CD4-positive, alpha-beta memory T cell (primary cell): Measurements from ENCODE around the gene PROKR2. TPM values are rescaled to one million over a fixed set of nuclear protein-coding genes. Genes with fewer than 3 reads are reported as not detected.

Experiments
- CTCF ChIA-PET: fragments of 350-600 bp; sonication (Branson Sonifier 250); formaldehyde crosslinking; loops from one replicate; lab custom pipeline; 2021; ENCODE audit warnings: inconsistent platforms; ENCODE audit not compliant: partially characterized antibody; lab: Charles Lee
- POLR2A ChIA-PET: fragments of 350-600 bp; sonication (Branson Sonifier 250); formaldehyde crosslinking; loops from one replicate; lab custom pipeline; 2021; ENCODE audit not compliant: partially characterized antibody; lab: Charles Lee
- DNase-seq, 5 donors: peaks; one replicate each; pipeline versions ENCODE4 v3.0.0 to v3.0.0-alpha.2; 2020 to 2022; ENCODE audit warnings: mixed read lengths in 1 of 5
- H3K27ac ChIP-seq: one replicate; pipeline ENCODE4 v1.7.0; 2013; ENCODE audit warnings: low read depth, low read length
- H3K27me3 ChIP-seq: 2 replicates; pipeline ENCODE4 v1.7.0; 2013; ENCODE audit warnings: mild to moderate bottlenecking, low read length, moderate library complexity; ENCODE audit not compliant: insufficient read depth
- H3K36me3 ChIP-seq: 2 replicates; pipeline ENCODE4 v1.7.0; 2013; ENCODE audit warnings: mild to moderate bottlenecking, low read length, moderate library complexity; ENCODE audit not compliant: insufficient read depth
- H3K4me1 ChIP-seq: 2 replicates; pipeline ENCODE4 v1.7.0; 2013; ENCODE audit warnings: mild to moderate bottlenecking, low read length, moderate library complexity; ENCODE audit not compliant: insufficient read depth
- H3K4me3 ChIP-seq, 2 donors: one replicate each; pipeline ENCODE4 v1.7.0; 2013; ENCODE audit warnings: low read length in 2 of 2, mild to moderate bottlenecking in 1 of 2
- H3K9me3 ChIP-seq, 2 donors: one replicate each; pipeline ENCODE4 v1.7.0; 2013; ENCODE audit warnings: low read length in 2 of 2, control low read depth in 1 of 2; ENCODE audit not compliant: control insufficient read depth in 1 of 2
- H3K27ac Mint-ChIP-seq, 7 donors: one replicate each; pipeline ENCODE4 v1.8.0; 2020 to 2021; ENCODE audit warnings: mixed read lengths in 7 of 7, mild to moderate bottlenecking in 6 of 7, inconsistent platforms in 3 of 7, moderate library complexity in 3 of 7
- H3K27me3 Mint-ChIP-seq, 2 donors: one replicate each; pipeline ENCODE4 v1.8.0; 2020 to 2021; ENCODE audit warnings: mixed read lengths in 2 of 2
- H3K36me3 Mint-ChIP-seq, 2 donors: one replicate each; pipeline ENCODE4 v1.8.0; 2020 to 2021; ENCODE audit warnings: mixed read lengths in 2 of 2, inconsistent platforms in 1 of 2, mild to moderate bottlenecking in 1 of 2
- H3K4me1 Mint-ChIP-seq, 4 donors: one replicate each; pipeline ENCODE4 v1.8.0; 2020 to 2021; ENCODE audit warnings: mixed read lengths in 4 of 4, mild to moderate bottlenecking in 1 of 4
- H3K4me3 Mint-ChIP-seq, 8 donors: one replicate each; pipeline ENCODE4 v1.8.0; 2020 to 2021; ENCODE audit warnings: mixed read lengths in 8 of 8, mild to moderate bottlenecking in 7 of 8, moderate library complexity in 6 of 8, inconsistent platforms in 3 of 8
- H3K9me3 Mint-ChIP-seq, 8 donors: one replicate each; pipeline ENCODE4 v1.8.0; 2020 to 2021; ENCODE audit warnings: mixed read lengths in 8 of 8, mild to moderate bottlenecking in 5 of 8, inconsistent platforms in 3 of 8, moderate library complexity in 1 of 8
- intact Hi-C: fragments of 100-400 bp; cut with micrococcal nuclease; formaldehyde crosslinking; loops from one replicate; pipeline ENCODE4 v1.15.1; 2023
- polyA plus RNA-seq, 2 donors: library from polyadenylated mRNA; unstranded; fragments of 300-500 nt; fragmentation: Illumina TruSeq; gene quantifications; one replicate each; pipeline ENCODE4 v1.2.3, GENCODE V29; 2021
- total RNA-seq, 2 experiments: library from RNA; stranded (reverse); gene quantifications; one replicate each; pipeline ENCODE4 v1.2.3, GENCODE V29; 2021

Gene PROKR2
- total and polyA plus RNA-seq, 4 experiments from 2014 or later: not detected

DNA sequence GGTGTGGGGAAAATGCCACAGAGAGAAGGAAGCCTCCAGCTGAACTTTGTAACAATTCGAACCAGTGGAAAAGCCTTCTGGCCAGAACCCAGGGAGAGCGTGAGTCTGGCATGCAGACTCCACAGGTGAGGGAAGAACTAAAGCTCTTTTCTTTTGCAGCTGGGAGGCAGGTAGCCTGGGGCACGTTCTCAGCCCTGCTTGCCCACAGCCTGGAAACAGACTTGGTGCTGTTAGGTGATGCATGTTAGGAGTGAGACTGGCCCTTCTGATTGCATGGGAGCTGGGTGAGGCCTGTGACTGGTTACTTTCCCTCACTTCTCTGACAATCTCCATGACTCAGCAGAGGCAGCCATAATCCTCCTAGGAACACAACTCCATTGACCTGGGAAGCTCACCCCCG is 34.2 kb downstream of the PROKR2 start:
- ChIA-PET CTCF (no interaction called here), POLR2A (no interaction called here)
- Mint-ChIP-seq H3K27ac (no peak overlapping the region), H3K36me3 (no peaks in the 10 kb centered on the region), H3K9me3 (peaks cover 0 to 12% (median 6%) of the 10 kb centered on the region in 8 donors), H3K4me1 (no peaks in the 10 kb centered on the region), H3K27me3 (peaks cover 27 to 31% of the 10 kb centered on the region in 2 donors), H3K4me3 (no peak overlapping the region)
- Histone ChIP-seq H3K27me3 (no peaks in the 10 kb centered on the region), H3K27ac (no peak overlapping the region), H3K4me1 (no peaks in the 10 kb centered on the region), H3K4me3 (no peak overlapping the region), H3K9me3 (no peaks in the 10 kb centered on the region), H3K36me3 (no peaks in the 10 kb centered on the region)
- DNase-seq: no peak
- intact Hi-C loops: no loop called here

DNA sequence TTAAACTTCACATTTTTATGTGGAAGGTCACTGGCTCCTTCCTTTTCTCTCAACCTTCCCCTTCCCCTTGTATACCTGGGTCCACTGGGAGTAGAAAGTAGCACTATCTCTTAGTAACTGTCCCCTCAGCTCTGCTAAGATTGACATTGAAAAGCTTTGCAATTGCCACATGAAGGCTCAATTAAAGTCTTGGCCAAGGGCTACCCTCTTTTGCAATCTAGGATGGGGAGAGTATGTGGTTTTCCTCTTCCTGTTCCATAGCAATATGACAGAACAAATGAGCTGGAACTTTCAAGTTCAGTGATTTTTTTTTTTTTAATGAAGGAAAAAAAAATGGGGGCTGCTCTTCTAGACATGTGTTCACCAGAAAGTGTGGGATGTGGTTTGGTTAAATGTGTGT is 37.1 kb downstream of the PROKR2 start:
- no peak overlapping the region for H3K4me3 ChIP-seq
- ChIA-PET POLR2A (no interaction called here), CTCF (no interaction called here)
- DNase-seq: no peak
- intact Hi-C loops: no loop called here
- Mint-ChIP-seq H3K27me3 (peaks cover 19 to 32% of the 10 kb centered on the region in 2 donors), H3K27ac (no peak overlapping the region), H3K36me3 (no peaks in the 10 kb centered on the region), H3K4me1 (no peaks in the 10 kb centered on the region), H3K9me3 (peaks cover 0 to 7% (median 5%) of the 10 kb centered on the region in 8 donors), H3K4me3 (no peak overlapping the region)
- H3K27ac ChIP-seq: no peak overlapping the region
- no peaks in the 10 kb centered on the region for H3K27me3 ChIP-seq
- no peaks in the 10 kb centered on the region for H3K4me1 ChIP-seq
- no peaks in the 10 kb centered on the region for H3K9me3 ChIP-seq
- no peaks in the 10 kb centered on the region for H3K36me3 ChIP-seq

DNA sequence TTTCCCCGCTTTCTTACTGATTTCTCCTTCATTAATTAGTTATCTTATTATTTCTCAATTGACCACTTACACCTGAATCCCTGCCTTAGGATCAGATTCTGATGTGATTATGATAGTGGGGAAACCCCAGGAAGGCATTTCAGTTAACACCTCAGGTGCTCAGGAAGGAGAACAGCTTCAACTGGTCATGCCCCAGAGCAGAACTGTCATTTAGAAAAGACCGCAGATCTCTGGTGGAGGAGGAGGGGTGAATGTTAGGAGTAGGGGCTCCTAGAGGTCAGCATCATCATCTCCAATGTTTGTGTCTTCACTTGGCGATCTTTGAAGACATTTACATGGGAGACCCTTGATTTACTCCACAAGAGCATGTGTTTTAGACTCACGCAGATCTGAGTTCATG is 44.5 kb downstream of the PROKR2 start:
- no peak for DNase-seq
- Mint-ChIP-seq H3K36me3 (no peaks in the 10 kb centered on the region), H3K27ac (no peak overlapping the region), H3K4me3 (no peak overlapping the region), H3K9me3 (peaks cover 0 to 3% (median 0%) of the 10 kb centered on the region in 8 donors), H3K27me3 (peaks cover 5 to 28% of the 10 kb centered on the region in 2 donors), H3K4me1 (peaks cover 0 to 1% (median 0%) of the 10 kb centered on the region in 4 donors)
- Histone ChIP-seq H3K27me3 (no peaks in the 10 kb centered on the region), H3K9me3 (no peaks in the 10 kb centered on the region), H3K4me1 (no peaks in the 10 kb centered on the region), H3K36me3 (no peaks in the 10 kb centered on the region), H3K4me3 (no peak overlapping the region), H3K27ac (no peak overlapping the region)
- CTCF ChIA-PET: no interaction called here
- POLR2A ChIA-PET: no interaction called here
- intact Hi-C loops: no loop called here

DNA sequence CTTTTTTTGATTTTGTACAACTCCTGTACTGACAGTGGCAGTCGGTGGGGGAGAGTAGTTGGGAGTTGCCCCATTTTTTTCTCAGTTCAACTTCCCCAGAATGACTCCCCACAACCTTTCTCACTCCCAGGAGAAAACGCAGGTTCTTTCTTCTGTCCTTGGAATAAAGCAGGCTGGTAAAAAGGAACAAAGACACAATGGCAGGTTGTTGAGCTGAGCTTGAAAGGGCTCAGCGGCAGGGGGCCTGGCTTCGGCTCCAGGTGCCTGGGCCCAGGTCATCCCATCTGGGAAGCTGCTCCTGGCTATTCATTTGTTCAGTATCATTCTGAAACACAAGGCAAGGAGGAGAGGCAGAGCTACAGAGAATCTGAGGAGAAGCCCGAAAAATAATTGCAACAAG is 46.2 kb downstream of the PROKR2 start:
- intact Hi-C loops: no loop called here
- H3K27me3 Mint-ChIP-seq: peaks cover 8 to 28% of the 10 kb centered on the region in 2 donors
- no peaks in the 10 kb centered on the region for H3K27me3 ChIP-seq
- CTCF ChIA-PET: no interaction called here
- no peak overlapping the region for H3K27ac Mint-ChIP-seq
- H3K4me3 Mint-ChIP-seq: no peak overlapping the region
- POLR2A ChIA-PET: no interaction called here
- H3K36me3 Mint-ChIP-seq: no peaks in the 10 kb centered on the region
- no peak for DNase-seq
- H3K27ac ChIP-seq: no peak overlapping the region
- H3K4me1 Mint-ChIP-seq: peaks cover 0 to 5% (median 0%) of the 10 kb centered on the region in 4 donors
- no peaks in the 10 kb centered on the region for H3K36me3 ChIP-seq
- peaks cover 0 to 3% (median 0%) of the 10 kb centered on the region in 8 donors for H3K9me3 Mint-ChIP-seq
- no peak overlapping the region for H3K4me3 ChIP-seq
- H3K9me3 ChIP-seq: no peaks in the 10 kb centered on the region
- H3K4me1 ChIP-seq: no peaks in the 10 kb centered on the region

DNA sequence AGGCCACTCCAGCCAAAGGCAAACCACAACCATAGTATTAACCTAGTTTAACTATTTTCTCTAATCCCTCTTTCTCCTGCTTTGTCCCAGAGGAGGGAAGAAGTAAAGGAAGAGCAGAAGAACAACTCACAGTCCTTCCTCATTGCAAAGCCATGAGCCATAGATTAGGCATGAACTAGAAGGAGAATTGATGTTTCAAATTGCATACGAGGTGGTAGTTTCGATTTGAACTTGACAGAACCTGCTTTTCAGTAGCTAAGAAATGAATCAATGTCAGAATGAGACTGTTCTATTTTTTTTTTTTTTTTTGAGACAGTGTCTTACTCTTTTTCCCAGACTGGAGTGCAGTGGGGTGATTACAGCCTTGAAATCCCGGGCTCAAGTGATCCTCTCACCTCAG is 48.3 kb downstream of the PROKR2 start:
- no peak overlapping the region for H3K4me3 Mint-ChIP-seq

DNA sequence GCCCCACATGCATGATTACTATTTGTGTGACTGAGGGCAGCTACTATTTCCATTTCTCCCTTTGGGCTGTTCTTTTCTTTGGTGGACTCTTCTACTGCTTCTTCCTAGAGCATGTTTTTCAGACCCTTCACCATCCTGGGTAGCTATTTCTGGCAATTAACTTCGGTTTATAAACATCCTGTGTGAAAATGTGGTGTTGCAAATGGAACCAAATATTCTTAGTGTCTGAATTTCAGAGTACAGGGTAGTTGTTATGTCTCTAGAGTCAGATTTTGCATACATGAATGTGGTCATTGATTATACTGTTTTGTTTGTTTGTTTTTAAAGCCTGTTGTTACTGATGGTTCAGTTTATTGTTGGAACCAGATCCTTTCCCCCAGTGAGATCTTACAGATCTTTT is 49.7 kb downstream of the PROKR2 start:
- H3K4me1 Mint-ChIP-seq: peaks cover 0 to 5% (median 0%) of the 10 kb centered on the region in 4 donors
- Histone ChIP-seq H3K36me3 (no peaks in the 10 kb centered on the region), H3K9me3 (no peaks in the 10 kb centered on the region), H3K4me1 (no peaks in the 10 kb centered on the region), H3K4me3 (no peak overlapping the region), H3K27me3 (no peaks in the 10 kb centered on the region), H3K27ac (no peak overlapping the region)
- peaks cover 7 to 21% of the 10 kb centered on the region in 2 donors for H3K27me3 Mint-ChIP-seq
- CTCF ChIA-PET: no interaction called here
- H3K36me3 Mint-ChIP-seq: no peaks in the 10 kb centered on the region
- peaks cover 0 to 2% (median 0%) of the 10 kb centered on the region in 8 donors for H3K9me3 Mint-ChIP-seq
- no peak overlapping the region for H3K27ac Mint-ChIP-seq
- intact Hi-C loops: no loop called here
- POLR2A ChIA-PET: interaction anchor here (0.6 kb wide), 1 partner anchor 495 kb away, joined by 4 read pairs; no protein-coding TSS in a partner anchor
- H3K4me3 Mint-ChIP-seq: no peak overlapping the region
- no peak for DNase-seq

More for the DNA sequence above, 48.3 kb downstream of the PROKR2 start:
- Histone ChIP-seq H3K27ac (no peak overlapping the region), H3K27me3 (no peaks in the 10 kb centered on the region), H3K9me3 (no peaks in the 10 kb centered on the region), H3K4me1 (no peaks in the 10 kb centered on the region), H3K4me3 (no peak overlapping the region), H3K36me3 (no peaks in the 10 kb centered on the region)
- no peak for DNase-seq
- CTCF ChIA-PET: no interaction called here
- intact Hi-C loops: no loop called here
- Mint-ChIP-seq H3K4me1 (peaks cover 0 to 5% (median 0%) of the 10 kb centered on the region in 4 donors), H3K27me3 (peaks cover 5 to 26% of the 10 kb centered on the region in 2 donors), H3K27ac (no peak overlapping the region), H3K9me3 (peaks cover 0 to 3% (median 0%) of the 10 kb centered on the region in 8 donors), H3K36me3 (no peaks in the 10 kb centered on the region)
- POLR2A ChIA-PET: no interaction called here
